Measurements from ENCODE around the gene TNFRSF8. TPM values are rescaled to one million over a fixed set of nuclear protein-coding genes. Genes with fewer than 3 reads are reported as not detected.

The TNFRSF8 gene
- total RNA-seq, 1 experiment from 2014 or later = not detected

DNA sequence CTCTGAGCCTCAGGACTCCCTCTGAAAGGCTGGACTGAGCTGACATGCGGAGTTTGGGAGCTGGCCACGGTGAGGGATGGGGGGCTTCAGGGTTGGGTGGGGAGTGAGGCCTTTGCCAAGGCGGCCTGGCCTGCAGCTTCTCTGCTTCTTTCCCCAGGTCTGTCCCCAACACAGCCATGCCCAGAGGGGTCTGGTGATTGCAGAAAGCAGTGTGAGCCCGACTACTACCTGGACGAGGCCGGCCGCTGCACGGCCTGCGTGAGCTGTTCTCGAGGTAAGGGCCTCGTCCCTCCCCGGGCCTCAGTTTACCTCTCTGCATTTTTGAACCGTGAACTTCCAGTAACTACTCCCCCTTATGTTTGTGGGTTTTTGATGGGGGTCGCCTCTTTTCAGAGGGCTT is 48.6 kb downstream of the TNFRSF8 start:
- intact Hi-C loops (cut with micrococcal nuclease; ENCODE audit: unreplicated experiment) = no loop called here
- no peaks in the 10 kb centered on the region for H3K9me3 ChIP-seq (ENCODE audit: low read depth, low read length, poor library complexity, severe bottlenecking)
- no peak overlapping the region for H3K4me3 ChIP-seq (ENCODE audit: low read depth, low read length, poor library complexity, severe bottlenecking)
- H3K27me3 ChIP-seq (replicated peaks; ENCODE audit: insufficient read depth, low read depth, low read length, poor library complexity) = no peaks in the 10 kb centered on the region
- TF ChIP-seq, protein P1, sequence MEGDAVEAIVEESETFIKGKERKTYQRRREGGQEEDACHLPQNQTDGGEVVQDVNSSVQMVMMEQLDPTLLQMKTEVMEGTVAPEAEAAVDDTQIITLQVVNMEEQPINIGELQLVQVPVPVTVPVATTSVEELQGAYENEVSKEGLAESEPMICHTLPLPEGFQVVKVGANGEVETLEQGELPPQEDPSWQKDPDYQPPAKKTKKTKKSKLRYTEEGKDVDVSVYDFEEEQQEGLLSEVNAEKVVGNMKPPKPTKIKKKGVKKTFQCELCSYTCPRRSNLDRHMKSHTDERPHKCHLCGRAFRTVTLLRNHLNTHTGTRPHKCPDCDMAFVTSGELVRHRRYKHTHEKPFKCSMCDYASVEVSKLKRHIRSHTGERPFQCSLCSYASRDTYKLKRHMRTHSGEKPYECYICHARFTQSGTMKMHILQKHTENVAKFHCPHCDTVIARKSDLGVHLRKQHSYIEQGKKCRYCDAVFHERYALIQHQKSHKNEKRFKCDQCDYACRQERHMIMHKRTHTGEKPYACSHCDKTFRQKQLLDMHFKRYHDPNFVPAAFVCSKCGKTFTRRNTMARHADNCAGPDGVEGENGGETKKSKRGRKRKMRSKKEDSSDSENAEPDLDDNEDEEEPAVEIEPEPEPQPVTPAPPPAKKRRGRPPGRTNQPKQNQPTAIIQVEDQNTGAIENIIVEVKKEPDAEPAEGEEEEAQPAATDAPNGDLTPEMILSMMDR (conservative IDR thresholded peaks at IDR 0.05; ENCODE audit: low read depth, low read length) = no peak
- no peak for TF ChIP-seq EZH2 (IDR thresholded peaks at IDR 0.05; ENCODE audit: borderline replicate concordance, low read depth, low read length, poor library complexity, severe bottlenecking)
- no peaks in the 10 kb centered on the region for H3K4me1 ChIP-seq (ENCODE audit: insufficient read depth, low read length, poor library complexity, severe bottlenecking)
- ChIA-PET POLR2A (ENCODE audit: low non-redundant PET) (no interaction called here), CTCF (no interaction called here)
- no peak for DNase-seq (ENCODE audit: low spot score)
- BruUV-seq (replicated peaks) = no TSS peak
- H3K27ac ChIP-seq (ENCODE audit: low read depth, low read length, poor library complexity, severe bottlenecking) = no peak overlapping the region
- no peaks in the 10 kb centered on the region for H3K36me3 ChIP-seq (ENCODE audit: insufficient read depth, low read length, poor library complexity, severe bottlenecking)

DNA sequence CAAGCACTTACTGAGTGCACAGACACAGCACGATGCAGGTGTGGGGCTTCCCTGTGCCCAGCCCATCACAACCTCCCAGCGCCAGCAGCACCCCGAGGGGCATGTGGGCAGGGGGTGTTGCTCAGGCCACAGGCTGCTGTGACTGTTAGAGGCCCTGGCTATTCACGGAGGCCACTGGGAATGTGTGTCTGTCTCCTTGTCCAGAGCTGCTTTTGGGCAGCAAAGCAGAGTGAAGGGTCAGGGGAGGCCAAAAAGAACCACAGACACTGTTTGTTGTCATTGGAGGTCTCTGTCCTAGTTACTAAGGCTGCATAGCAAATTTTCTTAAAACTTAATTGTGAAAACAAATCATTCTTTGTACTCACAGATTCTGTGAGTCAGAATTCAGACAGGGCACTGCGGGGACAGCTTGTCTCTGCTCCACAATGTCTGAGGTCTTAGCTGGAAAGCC is 49.6 kb downstream of the TNFRSF8 start:
- H3K27me3 ChIP-seq (replicated peaks; ENCODE audit: insufficient read depth, low read depth, low read length, poor library complexity) = no peaks in the 10 kb centered on the region
- intact Hi-C loops (cut with micrococcal nuclease; ENCODE audit: unreplicated experiment) = no loop called here

DNA sequence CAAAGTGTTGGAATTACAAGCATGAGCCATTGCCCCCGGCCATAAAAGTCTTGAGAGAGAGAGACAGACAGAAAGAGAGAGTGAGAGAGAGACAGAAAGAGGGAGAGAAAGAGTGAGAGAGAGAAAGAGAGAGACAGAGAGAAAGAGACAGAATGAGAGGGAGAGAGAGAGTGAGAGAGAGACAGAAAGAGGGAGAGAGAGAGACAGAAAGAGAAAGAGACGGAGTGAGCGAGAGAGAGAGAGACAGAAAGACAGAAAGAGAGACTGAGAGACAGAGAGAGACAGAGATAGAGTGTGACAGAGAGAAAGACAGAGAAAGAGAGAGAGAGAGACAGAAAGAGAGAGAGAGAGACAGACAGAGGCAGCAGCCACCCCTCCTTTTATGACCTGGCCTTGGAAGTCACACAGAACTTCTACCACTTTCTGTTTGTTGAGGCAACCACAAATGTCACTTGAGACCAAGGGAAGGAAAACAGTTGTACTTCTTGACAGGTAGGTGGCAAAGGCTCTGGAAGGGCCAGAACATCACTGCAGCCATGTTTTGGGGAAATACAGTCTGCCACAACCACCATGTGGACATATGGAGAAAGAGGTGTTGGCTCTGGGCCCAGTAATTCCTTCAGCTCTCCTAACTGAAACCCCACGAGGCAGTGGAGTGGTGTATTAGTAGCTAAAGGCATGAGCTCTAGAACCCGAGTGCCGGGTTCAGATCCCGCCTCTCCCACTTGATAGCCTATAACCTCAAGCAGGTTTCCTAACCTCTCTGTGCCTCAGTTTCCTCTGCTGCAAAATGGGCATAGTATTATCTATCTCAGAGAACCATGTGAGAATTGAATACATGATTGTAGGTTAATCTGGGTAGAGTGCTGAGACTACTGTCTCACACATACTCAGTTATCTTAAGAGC is 50.6 kb downstream of the TNFRSF8 start:
- H3K36me3 ChIP-seq (ENCODE audit: insufficient read depth, low read length, poor library complexity, severe bottlenecking) = no peaks in the 10 kb centered on the region
- TF ChIP-seq, protein P1 (conservative IDR thresholded peaks at IDR 0.05; ENCODE audit: low read depth, low read length) = no peak
- TF ChIP-seq EZH2 (IDR thresholded peaks at IDR 0.05; ENCODE audit: borderline replicate concordance, low read depth, low read length, poor library complexity, severe bottlenecking) = no peak
- H3K9me3 ChIP-seq (ENCODE audit: low read depth, low read length, poor library complexity, severe bottlenecking) = no peaks in the 10 kb centered on the region
- H3K27me3 ChIP-seq (replicated peaks; ENCODE audit: insufficient read depth, low read depth, low read length, poor library complexity) = no peaks in the 10 kb centered on the region
- no TSS peak for BruUV-seq (replicated peaks)
- no peak overlapping the region for H3K27ac ChIP-seq (ENCODE audit: low read depth, low read length, poor library complexity, severe bottlenecking)
- no peak overlapping the region for H3K4me3 ChIP-seq (ENCODE audit: low read depth, low read length, poor library complexity, severe bottlenecking)
- POLR2A ChIA-PET (ENCODE audit: low non-redundant PET) = no interaction called here
- CTCF ChIA-PET = no interaction called here
- H3K4me1 ChIP-seq (ENCODE audit: insufficient read depth, low read length, poor library complexity, severe bottlenecking) = no peaks in the 10 kb centered on the region
- DNase-seq (ENCODE audit: low spot score) = peak; percentile 26
- intact Hi-C loops (cut with micrococcal nuclease; ENCODE audit: unreplicated experiment) = no loop called here

More for the DNA sequence above, 49.6 kb downstream of the TNFRSF8 start:
- no peak overlapping the region for H3K4me3 ChIP-seq (ENCODE audit: low read depth, low read length, poor library complexity, severe bottlenecking)
- H3K27ac ChIP-seq (ENCODE audit: low read depth, low read length, poor library complexity, severe bottlenecking) = no peak overlapping the region
- no peak for DNase-seq (ENCODE audit: low spot score)
- CTCF ChIA-PET = no interaction called here
- TF ChIP-seq, protein P1 (conservative IDR thresholded peaks at IDR 0.05; ENCODE audit: low read depth, low read length) = no peak
- no peak for TF ChIP-seq EZH2 (IDR thresholded peaks at IDR 0.05; ENCODE audit: borderline replicate concordance, low read depth, low read length, poor library complexity, severe bottlenecking)
- POLR2A ChIA-PET (ENCODE audit: low non-redundant PET) = interaction anchor here (0.6 kb wide), 1 partner anchor 21 kb away, joined by 3 read pairs; no protein-coding TSS in a partner anchor
- no TSS peak for BruUV-seq (replicated peaks)
- no peaks in the 10 kb centered on the region for H3K9me3 ChIP-seq (ENCODE audit: low read depth, low read length, poor library complexity, severe bottlenecking)
- no peaks in the 10 kb centered on the region for H3K4me1 ChIP-seq (ENCODE audit: insufficient read depth, low read length, poor library complexity, severe bottlenecking)
- H3K36me3 ChIP-seq (ENCODE audit: insufficient read depth, low read length, poor library complexity, severe bottlenecking) = no peaks in the 10 kb centered on the region
